Lung (tissue), 12 donors: ENCODE measurements around the gene RELN. TPM values are rescaled to one million over a fixed set of nuclear protein-coding genes. Genes with fewer than 3 reads are reported as not detected.

Experiments used
- ATAC-seq: fragments of 200-7000 bp; cut with Tn5 transposase; one replicate; pipeline ENCODE4 v1.9.1; 2020; ENCODE audit warnings: moderate number of reproducible peaks; ENCODE audit not compliant: insufficient read depth, low FRiP score
- DNase-seq, 3 donors: peaks; one replicate each; pipeline ENCODE4 v3.0.0-alpha.2; 2013 to 2017
- H3K27ac ChIP-seq, 2 donors: one replicate each; pipeline ENCODE4 v1.5.1; 2013; ENCODE audit warnings: mild to moderate bottlenecking in 2 of 2, moderate library complexity in 2 of 2, control low read depth in 1 of 2, inconsistent platforms in 1 of 2, low read depth in 1 of 2, low read length in 1 of 2
- H3K27me3 ChIP-seq, 3 donors: one replicate each; pipeline ENCODE4 v1.5.1; 2013; ENCODE audit warnings: low read length in 2 of 3; ENCODE audit not compliant: control insufficient read depth in 3 of 3, insufficient read depth in 3 of 3
- H3K36me3 ChIP-seq, 4 donors: one replicate each; pipeline ENCODE4 v1.5.1; 2013; ENCODE audit warnings: low read length in 4 of 4, mild to moderate bottlenecking in 1 of 4, moderate library complexity in 1 of 4; ENCODE audit not compliant: control insufficient read depth in 4 of 4, insufficient read depth in 4 of 4
- H3K4me1 ChIP-seq, 5 donors: one replicate each; pipeline ENCODE4 v1.5.1; 2013; ENCODE audit warnings: low read length in 5 of 5, mild to moderate bottlenecking in 2 of 5, moderate library complexity in 1 of 5; ENCODE audit not compliant: control insufficient read depth in 5 of 5, insufficient read depth in 5 of 5
- H3K4me3 ChIP-seq: one replicate; pipeline ENCODE4 v1.5.1; 2013; ENCODE audit warnings: mild to moderate bottlenecking, control low read depth, moderate library complexity
- H3K9ac ChIP-seq, 2 donors: one replicate each; pipeline ENCODE4 v1.5.1; 2013; ENCODE audit warnings: low read length in 2 of 2, control low read depth in 1 of 2; ENCODE audit not compliant: insufficient read depth in 1 of 2
- H3K9me3 ChIP-seq, 4 donors: one replicate each; pipeline ENCODE4 v1.5.1; 2013; ENCODE audit warnings: low read length in 3 of 4, mild to moderate bottlenecking in 1 of 4, moderate library complexity in 1 of 4; ENCODE audit not compliant: control insufficient read depth in 4 of 4, insufficient read depth in 3 of 4
- CTCF ChIP-seq: IDR thresholded peaks from 2 replicates; pipeline ENCODE4 v1.5.1; 2012; ENCODE audit warnings: mild to moderate bottlenecking; ENCODE audit errors: control extremely low read depth, extremely low read depth
- WGBS, 2 donors: extraction: QIAGEN DNeasy Blood & Tissue Kit; methylation state at CpG; one replicate each; pipeline ENCODE4 v1.1.7; 2013; 5-methylcytosine and 5-hydroxymethylcytosine counted together
- polyA plus RNA-seq, 2 donors: library from polyadenylated mRNA; stranded (reverse); fragments of 200-250 nt; gene quantifications; one replicate each; pipeline ENCODE4 v1.2.1, GENCODE V29; 2013
- total RNA-seq, 2 donors: library from RNA; depleted of rRNA in 1 of 2; stranded (reverse); fragments of >200 nt in 1 of 2; gene quantifications; one replicate each; pipeline ENCODE4 v1.2.1, GENCODE V29; 2014 to 2021
- donor health status: control.
- donor health status: control.
- donor health status: Bipolar disorder and iron deficiency.
- donor health status: healthy.
- donor health status: DM: yes; HTN: yes; CAD: no.

The RELN gene
- total and polyA plus RNA-seq, 4 donors = 0.24 to 7.7 (median 2.0) TPM

- Histone ChIP-seq H3K27ac (no peak overlapping the region), H3K27me3 (no peaks in the 10 kb centered on the region), H3K9me3 (no peaks in the 10 kb centered on the region), H3K4me1 (no peaks in the 10 kb centered on the region), H3K4me3 (no peak overlapping the region), H3K36me3 (no peaks in the 10 kb centered on the region), H3K9ac (no peak overlapping the region)
- DNase-seq (no peak), ATAC-seq (no peak)
- no peak for TF ChIP-seq CTCF
- 89 to 91% methylated on average over 3 of the region's 3 CpGs for WGBS, 2 donors
Measured at GRCh38 chr7:103879928-103880600, 109.4 kb downstream of the RELN start.

- no peak overlapping the region for H3K27ac ChIP-seq
- no peaks in the 10 kb centered on the region for H3K27me3 ChIP-seq
- no peak for TF ChIP-seq CTCF
- no peaks in the 10 kb centered on the region for H3K4me1 ChIP-seq
- no peak for ATAC-seq
- no peaks in the 10 kb centered on the region for H3K9me3 ChIP-seq
- DNase-seq = no peak
- H3K9ac ChIP-seq = no peak overlapping the region
- no peaks in the 10 kb centered on the region for H3K36me3 ChIP-seq
- no peak overlapping the region for H3K4me3 ChIP-seq
- 72 to 75% methylated on average over 1 of the region's 1 CpG for WGBS, 2 donors
Measured at GRCh38 chr7:103879411-103879810, 110.0 kb downstream of the RELN start.

DNA sequence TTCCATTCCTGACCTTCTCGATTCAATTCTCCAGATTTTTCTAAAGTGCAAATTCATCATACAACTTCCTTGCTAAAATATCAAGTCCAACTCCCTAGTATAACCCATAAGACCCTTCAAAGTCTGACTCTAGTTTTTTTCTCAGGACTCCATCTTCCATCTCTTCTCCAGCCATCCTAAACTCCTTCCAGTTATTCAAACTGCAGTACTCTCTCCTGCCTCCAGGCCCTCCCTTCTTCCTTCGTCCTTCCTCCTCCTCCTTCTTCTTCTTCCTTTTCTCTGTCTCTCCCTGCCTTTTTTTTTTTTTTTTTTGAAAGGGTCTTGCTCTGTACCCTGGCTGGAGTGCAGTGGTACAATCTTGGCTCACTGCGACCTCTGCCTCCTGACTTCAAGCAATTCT, 111.9 kb downstream of the RELN start:
- H3K9ac ChIP-seq = no peak overlapping the region
- ATAC-seq (no peak), DNase-seq (no peak)
- no peaks in the 10 kb centered on the region for H3K4me1 ChIP-seq
- no peak for TF ChIP-seq CTCF
- H3K9me3 ChIP-seq = no peaks in the 10 kb centered on the region
- H3K27ac ChIP-seq = no peak overlapping the region
- H3K4me3 ChIP-seq = no peak overlapping the region
- 65 to 68% methylated on average over 3 of the region's 3 CpGs for WGBS, 2 donors
- H3K36me3 ChIP-seq = no peaks in the 10 kb centered on the region
- no peaks in the 10 kb centered on the region for H3K27me3 ChIP-seq

DNA sequence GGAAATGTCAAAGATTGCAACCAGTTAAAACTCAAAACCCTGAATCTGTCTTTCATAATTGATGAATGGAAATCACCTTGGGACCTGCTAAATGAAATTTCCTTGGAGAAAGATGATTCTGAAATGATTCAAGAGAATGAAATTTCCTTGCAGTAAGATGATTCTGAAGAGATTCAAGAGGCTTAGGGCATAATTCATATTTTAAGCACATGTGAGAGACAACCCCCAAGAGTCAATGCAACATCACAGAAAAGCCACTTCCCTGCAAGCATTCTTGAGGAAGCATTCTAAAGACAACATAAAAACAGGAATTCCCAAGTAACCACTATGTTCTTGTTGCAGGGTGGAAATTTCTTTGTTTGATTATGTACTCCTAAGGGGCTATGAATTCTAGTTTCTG, 113.7 kb downstream of the RELN start:
- no peak for DNase-seq
- ATAC-seq = no peak

More for the DNA sequence above, 113.7 kb downstream of the RELN start:
- H3K9ac ChIP-seq = no peak overlapping the region
- TF ChIP-seq CTCF = no peak
- no peaks in the 10 kb centered on the region for H3K36me3 ChIP-seq
- H3K27me3 ChIP-seq = no peaks in the 10 kb centered on the region
- no peaks in the 10 kb centered on the region for H3K9me3 ChIP-seq
- H3K4me3 ChIP-seq = no peak overlapping the region
- no peaks in the 10 kb centered on the region for H3K4me1 ChIP-seq
- H3K27ac ChIP-seq = no peak overlapping the region
